NK-92 (cell line): ENCODE data around the gene DSG3.

Source experiments
- DNase-seq: peaks from one replicate; lab custom pipeline; 2025; ENCODE audit not compliant: unreplicated experiment; lab: John Stamatoyannopoulos, UW

DSG3 gene

GRCh38 chr18:31447530-31448191 lies at the start of gene DSG3:
TSS of gene DSG3 (plus strand) at chr18:31447741. CDS start at chr18:31447878, 137 bp downstream.
- DNase-seq: no peak

- no peak for DNase-seq
These were observed 49.4 kb upstream of the DSG3 start for GRCh38 chr18:31398191-31398590.

- no peak for DNase-seq
These were observed 48.1 kb upstream of the DSG3 start for GRCh38 chr18:31399306-31400032.

- DNase-seq: no peak
These were observed 46.1 kb upstream of the DSG3 start for GRCh38 chr18:31401156-31402025.

GRCh38 chr18:31402026-31402373 lies 45.5 kb upstream of the DSG3 start:
- DNase-seq: no peak

GRCh38 chr18:31403409-31403808 lies 44.1 kb upstream of the DSG3 start:
- no peak for DNase-seq

GRCh38 chr18:31407649-31408048 lies 39.9 kb upstream of the DSG3 start:
- no peak for DNase-seq

- no peak for DNase-seq
These were observed 38.3 kb upstream of the DSG3 start for GRCh38 chr18:31409276-31409675.

GRCh38 chr18:31410716-31411483 lies 36.6 kb upstream of the DSG3 start:
- no peak for DNase-seq

- no peak for DNase-seq
These were observed 34.4 kb upstream of the DSG3 start for GRCh38 chr18:31413137-31413536.

- no peak for DNase-seq
These were observed 29.7 kb upstream of the DSG3 start for GRCh38 chr18:31417850-31418249.

GRCh38 chr18:31419457-31419932 lies 28.0 kb upstream of the DSG3 start:
- DNase-seq: no peak

GRCh38 chr18:31420032-31420431 lies 27.5 kb upstream of the DSG3 start:
- DNase-seq: no peak

GRCh38 chr18:31420524-31420923 lies 27.0 kb upstream of the DSG3 start:
- DNase-seq: no peak

- no peak for DNase-seq
These were observed 23.1 kb upstream of the DSG3 start for GRCh38 chr18:31424383-31424988.

GRCh38 chr18:31426021-31426420 lies 21.5 kb upstream of the DSG3 start:
- DNase-seq: no peak

GRCh38 chr18:31426871-31427406 lies 20.6 kb upstream of the DSG3 start:
- no peak for DNase-seq

- DNase-seq: no peak
These were observed 19.3 kb upstream of the DSG3 start for GRCh38 chr18:31428211-31428610.

- DNase-seq: no peak
These were observed 17.9 kb upstream of the DSG3 start for GRCh38 chr18:31429623-31430022.

- DNase-seq: no peak
These were observed 17.5 kb upstream of the DSG3 start for GRCh38 chr18:31430072-31430471.
